Measurements from ENCODE around the gene IZUMO1.
A peak's percentile ranks its signal among the peaks of the same experiment; 100 is the strongest.
"Not testable (repeated sequence)": the region's sequence is repeated elsewhere in the genome, so short reads cannot be mapped to it uniquely, and the experiment has no call there.

IZUMO1 gene

DNA sequence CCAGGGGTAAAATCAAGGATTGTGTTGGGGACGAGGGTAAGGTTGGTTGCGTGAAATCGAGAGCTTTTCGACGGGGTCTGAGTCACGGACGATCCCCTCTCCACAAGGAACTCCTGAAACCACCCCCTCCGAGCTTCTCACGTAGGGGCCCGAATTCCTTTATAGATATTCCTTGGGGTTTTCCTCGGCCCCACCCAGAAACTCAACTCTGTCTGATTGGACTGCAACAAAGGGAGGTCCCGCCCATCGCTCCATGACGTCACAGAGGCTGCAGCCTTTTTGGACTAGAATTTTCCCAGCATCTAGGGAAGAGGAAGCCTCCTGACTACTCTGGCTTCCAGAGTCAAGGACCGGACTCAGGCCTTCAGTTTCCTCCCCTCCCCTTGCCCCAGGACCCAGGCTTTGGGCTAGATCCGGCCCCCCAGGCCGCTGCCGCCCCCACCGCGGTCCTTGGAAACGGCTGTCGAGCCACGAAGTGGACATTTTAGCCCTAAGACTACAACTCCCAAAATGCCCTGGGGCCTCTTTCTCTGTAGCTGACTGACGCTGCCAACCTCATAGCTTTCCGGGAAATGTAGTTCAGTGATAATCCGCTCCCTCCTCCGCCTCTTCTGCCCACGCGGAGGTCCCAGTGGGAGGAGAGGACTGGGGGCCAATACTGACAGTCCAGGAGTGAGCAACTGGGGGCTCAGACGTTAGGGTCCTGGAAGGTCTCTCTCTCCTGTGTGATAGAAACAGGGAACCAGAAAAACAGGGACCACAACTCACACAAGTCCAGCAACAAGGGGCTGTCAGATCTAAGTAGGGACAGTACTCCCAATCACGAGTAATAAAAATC lies at the start of gene IZUMO1:
TSS of gene IZUMO1 (minus strand) at position 172 of the 838 bp plus-strand sequence. CDS start 1,050 bp downstream, outside the sequence.
- H3K27me3 ChIP-seq (ENCODE audit: control insufficient read depth, insufficient read depth, low read length): no peaks in the 10 kb centered on the region
- peaks cover 8% of the 10 kb centered on the region for H3K4me1 ChIP-seq (ENCODE audit: control insufficient read depth, insufficient read depth, low read length)
- H3K4me3 ChIP-seq (ENCODE audit: low read depth, low read length): peak within 1 kb of the TSS; percentile 70
- H3K9ac ChIP-seq (ENCODE audit: low read depth, low read length): peak within 1 kb of the TSS; percentile 29
- peaks cover 29% of the 10 kb centered on the region for H3K36me3 ChIP-seq (ENCODE audit: control insufficient read depth, insufficient read depth, low read length)
- peak within 1 kb of the TSS; percentile 93 for H3K27ac ChIP-seq (ENCODE audit: low read depth, low read length)
- H3K9me3 ChIP-seq (ENCODE audit: control insufficient read depth, insufficient read depth, low read length): no peaks in the 10 kb centered on the region

DNA sequence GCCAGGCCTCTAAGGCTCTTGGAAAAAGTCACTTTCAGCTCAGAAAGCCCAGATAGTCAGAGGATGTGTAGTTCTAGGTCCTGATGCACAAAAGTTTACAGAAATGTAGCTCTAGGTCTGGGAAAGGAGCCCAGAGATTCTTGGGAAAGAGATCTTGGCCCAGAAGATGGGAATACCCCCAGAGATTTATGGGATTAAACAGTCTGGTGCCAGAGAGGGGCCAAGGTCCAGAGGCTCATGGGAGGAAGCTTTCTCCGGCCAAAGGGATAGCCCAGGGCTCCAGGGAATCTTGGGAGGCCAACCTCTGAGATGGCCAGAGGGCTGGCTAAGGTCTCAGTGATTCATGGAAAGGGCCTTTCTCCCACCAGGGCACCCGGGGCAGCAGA lies 49.0 kb upstream of the IZUMO1 start:
- no peaks in the 10 kb centered on the region for H3K36me3 ChIP-seq (ENCODE audit: control insufficient read depth, insufficient read depth, low read length)
- no peak overlapping the region for H3K4me3 ChIP-seq (ENCODE audit: low read depth, low read length)
- no peak overlapping the region for H3K9ac ChIP-seq (ENCODE audit: low read depth, low read length)
- no peaks in the 10 kb centered on the region for H3K27me3 ChIP-seq (ENCODE audit: control insufficient read depth, insufficient read depth, low read length)
- H3K27ac ChIP-seq (ENCODE audit: low read depth, low read length): peak overlapping the region; percentile 24
- H3K4me1 ChIP-seq (ENCODE audit: control insufficient read depth, insufficient read depth, low read length): peaks cover 8% of the 10 kb centered on the region
- H3K9me3 ChIP-seq (ENCODE audit: control insufficient read depth, insufficient read depth, low read length): no peaks in the 10 kb centered on the region

DNA sequence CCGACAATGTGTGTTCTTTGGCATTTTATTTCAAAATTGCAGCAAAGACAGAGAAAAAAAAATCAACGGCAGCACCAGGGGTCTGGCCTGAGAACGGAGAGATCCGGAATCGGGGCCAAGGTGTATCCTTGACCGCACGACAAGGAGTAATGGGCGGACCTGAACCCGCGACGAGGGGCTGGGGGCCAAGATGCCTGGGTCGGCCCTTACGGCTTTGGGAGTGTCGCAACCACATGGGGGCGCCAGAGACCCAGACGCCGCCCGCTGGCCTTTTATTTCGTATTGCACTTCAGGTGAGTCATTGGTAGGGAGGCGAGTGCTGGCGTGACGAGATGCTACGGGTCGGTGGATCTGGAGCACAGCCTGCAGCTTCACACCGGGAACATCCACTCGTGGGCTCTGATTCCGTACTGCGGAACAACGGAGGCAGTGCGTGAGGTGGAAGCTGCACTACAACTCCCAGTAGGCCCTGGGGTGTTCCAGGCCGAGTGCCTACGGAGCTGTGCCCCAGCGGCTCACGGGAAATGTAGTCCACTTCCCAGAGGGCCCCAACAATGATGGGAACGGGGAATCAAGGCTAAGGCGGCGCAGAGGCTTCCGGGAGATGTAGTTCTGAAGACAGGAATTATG lies 48.5 kb upstream of the IZUMO1 start:
- Histone ChIP-seq H3K36me3 (ENCODE audit: control insufficient read depth, insufficient read depth, low read length) (no peaks in the 10 kb centered on the region), H3K27me3 (ENCODE audit: control insufficient read depth, insufficient read depth, low read length) (no peaks in the 10 kb centered on the region), H3K4me3 (ENCODE audit: low read depth, low read length) (peak overlapping the region; percentile 78), H3K27ac (ENCODE audit: low read depth, low read length) (peak overlapping the region; percentile 71), H3K9me3 (ENCODE audit: control insufficient read depth, insufficient read depth, low read length) (no peaks in the 10 kb centered on the region), H3K9ac (ENCODE audit: low read depth, low read length) (peak overlapping the region; percentile 77), H3K4me1 (ENCODE audit: control insufficient read depth, insufficient read depth, low read length) (peaks cover 8% of the 10 kb centered on the region)

DNA sequence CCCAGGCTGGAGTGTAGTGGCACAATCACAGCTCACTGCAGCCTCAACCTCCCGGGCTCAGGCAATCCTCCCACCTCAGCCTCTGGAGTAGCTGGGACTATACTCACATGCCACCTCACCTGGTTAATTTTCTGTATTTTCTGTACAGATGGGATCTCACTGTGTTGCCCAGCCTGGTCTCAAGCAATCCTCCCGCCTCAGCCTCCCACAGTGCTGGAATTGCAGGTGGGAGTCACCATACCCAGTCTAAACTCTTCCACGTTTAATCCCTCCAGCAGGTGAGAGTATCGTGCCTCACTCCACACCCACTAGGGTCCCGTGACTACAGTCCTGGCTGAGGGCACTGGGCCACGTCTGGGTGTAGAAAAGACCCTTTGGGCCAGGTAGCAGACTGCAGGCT lies 47.6 kb upstream of the IZUMO1 start:
- H3K4me1 ChIP-seq (ENCODE audit: control insufficient read depth, insufficient read depth, low read length): peaks cover 6% of the 10 kb centered on the region
- no peak overlapping the region for H3K9ac ChIP-seq (ENCODE audit: low read depth, low read length)
- H3K27ac ChIP-seq (ENCODE audit: low read depth, low read length): no peak overlapping the region
- no peaks in the 10 kb centered on the region for H3K27me3 ChIP-seq (ENCODE audit: control insufficient read depth, insufficient read depth, low read length)
- H3K9me3 ChIP-seq (ENCODE audit: control insufficient read depth, insufficient read depth, low read length): no peaks in the 10 kb centered on the region
- H3K36me3 ChIP-seq (ENCODE audit: control insufficient read depth, insufficient read depth, low read length): no peaks in the 10 kb centered on the region
- no peak overlapping the region for H3K4me3 ChIP-seq (ENCODE audit: low read depth, low read length)

DNA sequence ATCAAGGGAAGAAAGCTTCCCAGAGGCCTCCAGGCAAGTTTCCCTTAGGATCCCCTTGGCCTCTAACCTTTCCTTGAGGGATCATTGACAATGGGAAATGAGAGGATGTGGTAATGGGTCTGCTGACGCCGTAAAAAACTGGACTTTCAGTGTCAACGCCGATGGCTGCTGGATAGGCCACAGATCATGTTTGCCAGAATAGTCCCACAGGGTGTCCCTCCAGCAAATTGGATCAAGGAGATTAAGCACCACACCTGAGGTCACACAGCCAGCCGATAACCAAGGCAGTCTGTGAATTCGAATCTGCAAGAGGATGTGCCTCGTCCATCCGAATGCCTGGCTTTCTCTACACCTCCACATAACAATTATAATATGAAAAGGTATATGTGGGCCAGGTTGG lies 46.6 kb upstream of the IZUMO1 start:
- Histone ChIP-seq H3K9me3 (ENCODE audit: control insufficient read depth, insufficient read depth, low read length) (no peaks in the 10 kb centered on the region), H3K9ac (ENCODE audit: low read depth, low read length) (no peak overlapping the region), H3K27ac (ENCODE audit: low read depth, low read length) (no peak overlapping the region)

DNA sequence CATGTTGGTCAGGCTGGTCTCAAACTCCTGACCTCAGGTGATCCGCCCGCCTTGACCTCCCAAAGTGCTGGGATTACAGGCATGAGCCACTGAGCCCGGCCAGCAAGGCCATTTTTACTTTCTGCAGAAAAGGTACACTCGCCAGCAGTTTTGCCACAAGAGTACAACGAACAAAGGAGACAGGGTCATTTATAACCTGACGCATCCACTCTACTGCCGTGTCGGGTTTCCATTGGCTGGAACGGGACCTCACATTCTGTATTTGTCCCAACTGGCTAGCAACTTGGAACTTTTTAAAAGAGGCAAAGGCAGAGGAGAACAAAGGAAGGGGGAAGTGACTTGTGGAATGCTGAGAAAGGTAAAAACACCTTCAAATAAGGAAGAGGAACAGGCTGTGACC lies 40.6 kb upstream of the IZUMO1 start:
- H3K4me3 ChIP-seq (ENCODE audit: low read depth, low read length); H3K4me1 ChIP-seq (ENCODE audit: control insufficient read depth, insufficient read depth, low read length); H3K27me3 ChIP-seq (ENCODE audit: control insufficient read depth, insufficient read depth, low read length); H3K36me3 ChIP-seq (ENCODE audit: control insufficient read depth, insufficient read depth, low read length); H3K27ac ChIP-seq (ENCODE audit: low read depth, low read length); H3K9ac ChIP-seq (ENCODE audit: low read depth, low read length); H3K9me3 ChIP-seq (ENCODE audit: control insufficient read depth, insufficient read depth, low read length): not testable (repeated sequence)

More for the DNA sequence above, 46.6 kb upstream of the IZUMO1 start:
- no peaks in the 10 kb centered on the region for H3K36me3 ChIP-seq (ENCODE audit: control insufficient read depth, insufficient read depth, low read length)
- no peaks in the 10 kb centered on the region for H3K27me3 ChIP-seq (ENCODE audit: control insufficient read depth, insufficient read depth, low read length)
- H3K4me1 ChIP-seq (ENCODE audit: control insufficient read depth, insufficient read depth, low read length): no peaks in the 10 kb centered on the region
- H3K4me3 ChIP-seq (ENCODE audit: low read depth, low read length): no peak overlapping the region

DNA sequence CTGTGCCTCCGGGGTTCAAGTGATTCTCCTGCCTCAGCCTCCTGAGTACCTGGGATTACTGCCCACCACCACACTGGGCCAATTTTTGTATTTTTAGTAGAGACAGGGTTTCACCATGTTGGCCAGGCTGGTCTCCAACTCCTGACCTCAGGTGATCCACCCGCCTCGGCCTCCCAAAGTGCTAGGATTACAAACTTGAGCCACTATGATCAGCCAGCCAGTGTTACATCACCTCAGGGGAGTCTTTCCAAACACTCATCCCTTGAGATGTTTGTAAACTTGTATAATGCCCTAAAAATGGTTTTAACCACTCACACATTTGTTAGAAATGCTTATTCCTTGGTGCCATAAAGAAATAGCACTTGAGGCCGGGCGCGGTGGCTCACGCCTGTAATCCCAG lies 39.7 kb upstream of the IZUMO1 start:
- not testable (repeated sequence) for H3K36me3 ChIP-seq (ENCODE audit: control insufficient read depth, insufficient read depth, low read length); H3K9ac ChIP-seq (ENCODE audit: low read depth, low read length); H3K27me3 ChIP-seq (ENCODE audit: control insufficient read depth, insufficient read depth, low read length); H3K4me1 ChIP-seq (ENCODE audit: control insufficient read depth, insufficient read depth, low read length); H3K9me3 ChIP-seq (ENCODE audit: control insufficient read depth, insufficient read depth, low read length); H3K27ac ChIP-seq (ENCODE audit: low read depth, low read length); H3K4me3 ChIP-seq (ENCODE audit: low read depth, low read length)

DNA sequence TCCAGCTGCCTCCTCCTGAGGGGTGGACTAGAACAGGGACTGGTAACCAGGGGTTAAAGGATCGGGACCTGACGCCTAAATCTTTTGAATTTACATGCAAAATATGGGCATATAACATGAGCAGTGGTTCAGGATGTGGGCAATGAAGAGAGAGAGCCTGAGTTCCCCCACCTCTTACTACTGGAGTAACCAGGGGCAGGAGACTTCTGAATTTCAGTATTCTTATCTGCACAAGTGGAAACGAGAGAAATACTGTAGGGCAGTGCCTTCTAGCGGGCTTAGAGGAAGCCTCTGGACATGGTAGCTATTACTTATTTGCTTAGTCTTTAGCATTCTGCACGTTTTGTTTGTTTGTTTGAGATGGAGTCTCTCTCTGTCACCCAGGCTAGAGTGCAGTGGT lies 37.8 kb upstream of the IZUMO1 start:
- no peaks in the 10 kb centered on the region for H3K36me3 ChIP-seq (ENCODE audit: control insufficient read depth, insufficient read depth, low read length)

DNA sequence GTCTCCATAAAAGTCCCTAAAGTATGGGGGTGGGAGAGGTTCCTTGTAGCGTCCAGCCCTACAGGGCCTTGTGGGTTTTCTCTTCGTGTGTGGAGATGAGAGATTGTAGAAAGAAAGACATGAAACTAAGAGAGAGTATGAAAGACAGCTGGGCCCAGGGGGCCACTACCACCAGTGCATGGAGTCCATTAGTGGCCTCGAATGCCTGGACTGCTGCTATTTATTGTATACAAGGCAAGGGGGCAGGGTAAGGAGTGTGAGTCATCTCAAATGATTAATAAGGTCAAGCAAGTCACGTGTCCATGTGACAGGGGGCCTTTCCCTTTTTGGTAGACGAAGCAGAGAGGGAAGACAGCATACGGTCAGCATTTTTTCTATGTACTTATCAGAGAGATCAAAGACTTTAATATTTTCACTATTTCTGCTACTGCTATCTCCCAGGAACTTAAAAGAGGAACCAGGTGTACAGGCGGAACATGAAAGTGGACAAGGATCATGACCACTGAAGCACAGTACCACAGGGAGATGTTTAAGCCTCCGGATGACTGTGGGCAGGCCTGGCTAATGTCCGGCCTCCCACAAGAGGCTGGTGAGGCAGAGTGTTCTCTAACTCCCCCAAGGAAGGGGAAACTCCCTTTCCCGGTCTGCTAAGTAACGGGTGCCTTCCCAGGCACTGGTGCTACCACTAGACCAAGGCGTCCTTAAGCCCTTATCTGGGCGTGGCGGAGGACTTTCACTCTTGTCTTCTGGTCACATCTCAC lies 34.1 kb upstream of the IZUMO1 start:
- H3K27me3 ChIP-seq (ENCODE audit: control insufficient read depth, insufficient read depth, low read length): no peaks in the 10 kb centered on the region
- no peak overlapping the region for H3K9ac ChIP-seq (ENCODE audit: low read depth, low read length)
- no peak overlapping the region for H3K4me3 ChIP-seq (ENCODE audit: low read depth, low read length)
- H3K27ac ChIP-seq (ENCODE audit: low read depth, low read length): no peak overlapping the region
- H3K4me1 ChIP-seq (ENCODE audit: control insufficient read depth, insufficient read depth, low read length): no peaks in the 10 kb centered on the region
- H3K36me3 ChIP-seq (ENCODE audit: control insufficient read depth, insufficient read depth, low read length): no peaks in the 10 kb centered on the region
- H3K9me3 ChIP-seq (ENCODE audit: control insufficient read depth, insufficient read depth, low read length): no peaks in the 10 kb centered on the region

More for the DNA sequence above, 37.8 kb upstream of the IZUMO1 start:
- Histone ChIP-seq H3K9ac (ENCODE audit: low read depth, low read length) (no peak overlapping the region), H3K9me3 (ENCODE audit: control insufficient read depth, insufficient read depth, low read length) (no peaks in the 10 kb centered on the region), H3K4me3 (ENCODE audit: low read depth, low read length) (no peak overlapping the region), H3K4me1 (ENCODE audit: control insufficient read depth, insufficient read depth, low read length) (peaks cover 2% of the 10 kb centered on the region; the same call in 1 of the 2 replicates), H3K27me3 (ENCODE audit: control insufficient read depth, insufficient read depth, low read length) (no peaks in the 10 kb centered on the region), H3K27ac (ENCODE audit: low read depth, low read length) (no peak overlapping the region)

DNA sequence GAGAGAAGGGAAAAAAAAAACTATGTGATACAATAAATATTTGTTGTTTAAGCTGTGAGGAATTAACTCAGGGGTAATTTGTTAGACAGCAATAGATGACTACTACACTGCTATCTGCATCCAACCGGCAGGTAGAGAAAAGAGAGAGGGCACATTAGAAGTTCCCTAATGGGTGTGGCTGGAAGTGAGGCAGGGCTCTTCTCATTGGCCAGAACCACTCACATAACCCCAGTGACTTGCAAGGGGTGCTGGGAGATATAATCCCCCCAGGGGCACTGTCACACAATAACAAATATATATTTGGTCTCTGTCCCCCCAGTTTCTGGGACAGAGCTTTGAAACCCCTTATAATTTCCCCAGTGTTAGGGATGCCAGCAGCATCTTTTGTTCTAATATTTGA lies 32.9 kb upstream of the IZUMO1 start:
- H3K4me3 ChIP-seq (ENCODE audit: low read depth, low read length): no peak overlapping the region
- H3K36me3 ChIP-seq (ENCODE audit: control insufficient read depth, insufficient read depth, low read length): no peaks in the 10 kb centered on the region
- no peak overlapping the region for H3K27ac ChIP-seq (ENCODE audit: low read depth, low read length)
- H3K9ac ChIP-seq (ENCODE audit: low read depth, low read length): no peak overlapping the region
- no peaks in the 10 kb centered on the region for H3K9me3 ChIP-seq (ENCODE audit: control insufficient read depth, insufficient read depth, low read length)
- no peaks in the 10 kb centered on the region for H3K4me1 ChIP-seq (ENCODE audit: control insufficient read depth, insufficient read depth, low read length)
- H3K27me3 ChIP-seq (ENCODE audit: control insufficient read depth, insufficient read depth, low read length): no peaks in the 10 kb centered on the region

DNA sequence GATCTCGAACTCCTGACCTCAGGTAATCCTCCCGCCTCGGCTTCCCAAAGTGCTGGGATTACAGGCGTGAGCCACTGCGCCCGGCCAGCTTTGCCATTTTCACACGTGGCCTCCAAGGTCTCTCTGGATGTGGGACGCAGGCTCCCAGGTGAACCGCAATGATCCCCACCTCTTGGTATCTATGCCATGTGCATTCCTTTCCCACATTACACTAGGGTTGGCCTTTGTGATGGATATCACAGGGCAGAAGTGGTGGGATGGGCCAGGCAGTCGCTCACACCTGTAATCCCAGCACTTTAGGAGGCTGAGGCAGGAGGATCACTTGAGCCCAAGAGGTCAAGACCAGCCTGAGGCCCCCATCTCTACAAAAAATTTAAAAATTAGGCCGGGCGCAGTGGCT lies 31.0 kb upstream of the IZUMO1 start:
- no peaks in the 10 kb centered on the region for H3K9me3 ChIP-seq (ENCODE audit: control insufficient read depth, insufficient read depth, low read length)
- no peaks in the 10 kb centered on the region for H3K4me1 ChIP-seq (ENCODE audit: control insufficient read depth, insufficient read depth, low read length)
- no peak overlapping the region for H3K4me3 ChIP-seq (ENCODE audit: low read depth, low read length)
- H3K27ac ChIP-seq (ENCODE audit: low read depth, low read length): no peak overlapping the region
- H3K36me3 ChIP-seq (ENCODE audit: control insufficient read depth, insufficient read depth, low read length): no peaks in the 10 kb centered on the region
- no peaks in the 10 kb centered on the region for H3K27me3 ChIP-seq (ENCODE audit: control insufficient read depth, insufficient read depth, low read length)
- no peak overlapping the region for H3K9ac ChIP-seq (ENCODE audit: low read depth, low read length)

Data from HUES48 (cell line).